ENCODE measurements around the gene ABHD14A. TPM values are rescaled to one million over a fixed set of nuclear protein-coding genes. Genes with fewer than 3 reads are reported as not detected.
"Not testable (repeated sequence)": the region's sequence is repeated elsewhere in the genome, so short reads cannot be mapped to it uniquely, and the experiment has no call there.

The ABHD14A gene
- 15.9 TPM for total RNA-seq

DNA sequence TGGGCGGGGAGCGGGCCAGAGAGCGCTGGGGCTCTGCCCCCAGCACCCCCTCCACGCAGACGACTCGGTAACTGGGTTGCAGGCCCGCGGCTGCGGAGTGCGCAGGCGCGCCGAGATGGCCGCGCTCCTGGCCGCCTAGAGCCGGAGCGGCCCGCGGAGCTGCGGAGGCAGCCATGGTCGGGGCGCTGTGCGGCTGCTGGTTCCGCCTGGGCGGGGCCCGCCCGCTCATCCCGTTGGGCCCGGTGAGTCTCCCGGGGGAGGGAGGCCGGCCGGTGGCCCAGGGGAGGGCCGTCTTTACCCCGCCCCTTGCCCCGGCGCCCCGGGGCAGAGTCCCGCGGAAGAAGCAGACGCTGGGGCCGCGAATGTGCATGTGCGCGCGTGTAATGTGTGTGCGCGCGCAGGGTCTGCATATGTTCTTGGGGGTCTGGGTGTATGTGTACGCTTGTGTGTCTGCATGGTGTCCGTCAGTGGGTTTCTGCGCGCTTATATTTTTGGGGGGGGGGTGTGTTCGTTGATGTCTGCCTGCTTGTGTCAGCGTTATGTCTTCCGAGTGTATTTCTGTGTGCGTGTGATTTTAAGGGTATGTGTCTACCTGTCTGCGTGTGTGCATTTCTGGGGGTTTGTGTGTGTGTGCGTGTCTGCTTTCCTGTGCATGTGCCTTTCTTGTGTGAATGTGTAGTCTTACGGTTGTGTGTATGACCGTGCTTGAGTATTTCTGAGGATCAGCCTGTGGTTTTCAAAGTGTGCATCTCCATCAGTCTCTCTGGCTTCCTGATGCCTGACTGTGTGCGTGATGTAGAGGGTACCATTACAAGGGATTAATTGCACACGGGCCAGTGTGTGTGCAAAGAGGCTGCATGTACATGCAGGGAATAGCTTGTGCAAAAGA is at the start of gene ABHD14A:
Gene ABHD14A, plus strand, starts transcription at position 102 of the 889 bp plus-strand sequence. Its CDS starts 72 bp downstream, at position 174.
- peak; percentile 81 for DNase-seq (ENCODE audit: low spot score)

DNA sequence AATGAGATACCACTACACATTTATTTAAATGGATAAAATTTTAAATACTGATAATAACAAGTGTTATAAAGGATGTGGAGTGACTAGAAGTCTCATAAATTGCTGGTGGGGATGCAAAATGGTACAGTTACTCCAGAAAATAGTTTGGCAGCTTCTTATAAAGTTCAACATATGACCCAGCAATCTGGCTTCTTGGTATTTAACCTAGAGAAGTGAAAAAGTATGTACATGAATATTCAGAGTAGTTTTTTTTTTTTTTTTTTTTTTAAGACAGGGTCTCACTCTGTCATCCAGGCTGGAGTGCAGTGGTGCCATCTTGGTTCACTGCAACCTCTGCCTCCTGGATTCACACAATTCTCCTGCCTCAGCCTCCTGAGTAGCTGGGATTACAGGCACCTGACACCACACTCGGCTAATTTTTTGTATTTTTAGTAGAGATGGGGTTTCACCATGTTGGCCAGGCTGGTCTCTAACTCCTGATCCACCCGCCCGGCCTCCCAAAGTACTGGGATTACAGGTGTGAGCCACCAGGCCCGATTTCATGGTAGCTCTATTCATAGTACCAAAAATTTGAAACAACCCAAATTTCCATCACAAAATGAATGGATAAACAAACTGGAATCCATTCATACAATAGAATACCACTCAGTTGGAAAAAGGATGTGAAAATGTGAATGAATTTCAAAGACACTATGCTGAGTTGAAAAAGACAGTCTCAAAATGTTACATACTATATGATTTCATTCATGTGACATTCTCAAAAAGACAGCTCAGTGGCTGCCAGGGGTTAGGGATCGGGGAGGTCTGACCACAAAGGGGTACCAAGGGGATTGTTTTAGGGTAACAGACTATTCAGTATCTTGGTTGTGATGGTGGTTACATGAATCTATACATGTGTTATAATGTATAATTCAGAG is 47.5 kb upstream of the ABHD14A start:
- intact Hi-C loops (cut with DNase I), result no loop called here
- ATAC-seq (no peak), DNase-seq (ENCODE audit: low spot score) (no peak)

More for the DNA sequence above, at the start of gene ABHD14A:
- ATAC-seq, result peak; percentile 81
- intact Hi-C loops (cut with DNase I), result no loop called here

DNA sequence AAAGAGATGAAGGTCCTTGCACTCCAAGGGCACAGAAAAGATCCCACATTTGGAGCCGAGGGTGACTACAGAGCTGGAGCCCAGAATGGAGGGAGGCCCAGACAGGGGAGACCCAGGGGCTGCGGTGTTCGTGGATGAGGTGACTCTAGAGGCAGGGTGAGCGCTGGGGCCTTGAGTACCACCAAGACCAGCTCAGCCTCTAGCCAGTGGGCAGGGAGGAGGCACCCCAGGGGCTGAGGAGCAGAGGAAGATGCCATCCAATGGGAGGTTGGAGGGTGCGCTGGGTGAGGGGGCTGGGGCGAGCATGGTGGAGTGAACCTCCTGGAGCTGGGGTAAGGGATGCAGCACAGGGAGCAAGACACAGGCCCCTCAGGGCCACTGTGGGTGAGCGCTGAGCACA is 46.4 kb upstream of the ABHD14A start:
- DNase-seq (ENCODE audit: low spot score) (no peak), ATAC-seq (no peak)
- intact Hi-C loops (cut with DNase I), result no loop called here

DNA sequence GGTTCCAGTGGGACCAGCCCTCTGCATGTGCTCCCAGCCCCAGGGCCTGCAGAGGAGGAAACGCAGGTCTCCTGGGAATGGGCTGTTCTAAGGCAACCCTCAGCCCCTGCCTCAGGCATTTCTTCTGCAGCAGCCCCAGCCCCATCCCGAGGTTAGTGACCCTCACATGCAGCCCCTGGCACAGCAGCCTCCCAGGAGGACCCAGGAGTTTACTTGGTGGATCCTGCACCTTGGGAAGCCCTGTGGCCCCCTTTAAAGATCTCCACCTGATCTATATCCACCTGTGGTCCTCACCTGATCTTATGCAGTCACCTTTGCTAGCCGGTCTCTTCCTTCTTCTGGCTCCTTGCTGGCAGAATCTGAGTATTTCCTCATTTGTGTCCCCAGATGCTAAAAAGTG is 45.9 kb upstream of the ABHD14A start:
- DNase-seq (ENCODE audit: low spot score), result not testable (repeated sequence)

DNA sequence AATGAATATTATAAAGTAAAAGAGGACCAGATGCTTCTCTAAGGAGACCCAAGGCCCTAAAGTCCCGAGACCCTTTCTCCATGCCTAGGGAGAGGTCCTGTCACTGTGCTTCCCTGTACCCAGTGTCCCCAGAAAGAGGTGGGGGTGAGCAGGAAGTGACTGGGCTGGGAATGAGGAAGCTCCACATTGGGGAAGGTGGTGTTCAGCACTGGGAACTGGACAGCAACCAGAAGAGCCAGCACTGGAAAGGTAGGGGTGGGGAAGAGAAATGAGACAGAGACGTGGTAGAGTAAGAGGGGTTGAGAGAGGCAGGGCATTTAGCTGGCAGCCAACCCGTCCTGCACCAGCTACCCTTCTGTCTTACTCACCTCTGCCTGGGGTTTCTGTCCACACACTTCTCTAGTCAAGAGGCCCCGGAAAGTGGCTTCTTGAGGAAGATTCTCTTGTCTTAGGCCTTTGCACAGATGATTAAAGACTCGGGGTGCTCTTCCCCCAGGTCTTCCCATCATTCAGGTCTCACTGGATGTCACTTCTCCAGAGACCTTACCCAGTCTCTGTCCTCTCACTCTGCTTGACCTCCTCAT is 45.4 kb upstream of the ABHD14A start:
- no peak for ATAC-seq
- intact Hi-C loops (cut with DNase I), result no loop called here
- DNase-seq (ENCODE audit: low spot score), result no peak

More for the DNA sequence above, 45.9 kb upstream of the ABHD14A start:
- intact Hi-C loops (cut with DNase I); ATAC-seq: not testable (repeated sequence)

DNA sequence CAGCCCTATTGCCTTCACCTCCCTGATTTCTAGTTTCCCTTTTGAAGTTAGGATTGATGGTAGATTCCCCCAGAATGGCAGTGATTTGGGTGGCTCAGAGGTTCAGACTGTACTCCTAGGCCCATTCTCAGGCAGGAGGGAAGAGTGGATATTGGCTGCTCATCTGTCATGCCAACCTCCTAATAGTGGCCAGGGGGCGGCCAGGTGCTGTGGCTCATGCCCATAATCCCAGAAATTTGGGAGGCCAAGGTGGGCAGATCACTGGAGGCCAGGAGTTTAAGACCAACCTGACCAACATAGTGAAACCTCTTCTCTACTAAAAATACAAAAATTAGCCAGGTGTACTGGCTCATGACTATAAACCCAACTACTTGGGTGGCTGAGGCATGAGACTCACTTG is 44.4 kb upstream of the ABHD14A start:
- ATAC-seq, result no peak
- intact Hi-C loops (cut with DNase I), result no loop called here
- no peak for DNase-seq (ENCODE audit: low spot score)

DNA sequence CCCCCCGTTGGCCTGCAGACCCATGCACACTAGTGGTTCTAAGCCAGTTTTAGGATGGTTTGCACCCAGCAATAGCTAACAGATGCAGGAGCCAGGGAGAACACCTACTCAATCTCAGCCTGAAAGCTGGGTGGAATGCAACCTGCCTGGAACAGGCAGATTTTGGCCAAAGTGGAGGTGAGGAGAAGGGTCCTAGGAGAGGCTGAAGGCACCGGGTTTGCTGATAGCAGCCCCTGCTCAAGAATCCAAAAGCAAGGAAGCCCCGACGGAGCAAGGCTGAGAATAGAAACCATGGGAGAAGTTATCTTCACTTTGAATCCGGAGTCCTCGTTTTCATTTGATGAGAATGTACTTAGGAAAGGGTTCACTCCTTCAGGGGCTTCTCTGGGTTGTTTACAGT is 43.1 kb upstream of the ABHD14A start:
- no peak for ATAC-seq
- intact Hi-C loops (cut with DNase I), result no loop called here
- DNase-seq (ENCODE audit: low spot score), result no peak

DNA sequence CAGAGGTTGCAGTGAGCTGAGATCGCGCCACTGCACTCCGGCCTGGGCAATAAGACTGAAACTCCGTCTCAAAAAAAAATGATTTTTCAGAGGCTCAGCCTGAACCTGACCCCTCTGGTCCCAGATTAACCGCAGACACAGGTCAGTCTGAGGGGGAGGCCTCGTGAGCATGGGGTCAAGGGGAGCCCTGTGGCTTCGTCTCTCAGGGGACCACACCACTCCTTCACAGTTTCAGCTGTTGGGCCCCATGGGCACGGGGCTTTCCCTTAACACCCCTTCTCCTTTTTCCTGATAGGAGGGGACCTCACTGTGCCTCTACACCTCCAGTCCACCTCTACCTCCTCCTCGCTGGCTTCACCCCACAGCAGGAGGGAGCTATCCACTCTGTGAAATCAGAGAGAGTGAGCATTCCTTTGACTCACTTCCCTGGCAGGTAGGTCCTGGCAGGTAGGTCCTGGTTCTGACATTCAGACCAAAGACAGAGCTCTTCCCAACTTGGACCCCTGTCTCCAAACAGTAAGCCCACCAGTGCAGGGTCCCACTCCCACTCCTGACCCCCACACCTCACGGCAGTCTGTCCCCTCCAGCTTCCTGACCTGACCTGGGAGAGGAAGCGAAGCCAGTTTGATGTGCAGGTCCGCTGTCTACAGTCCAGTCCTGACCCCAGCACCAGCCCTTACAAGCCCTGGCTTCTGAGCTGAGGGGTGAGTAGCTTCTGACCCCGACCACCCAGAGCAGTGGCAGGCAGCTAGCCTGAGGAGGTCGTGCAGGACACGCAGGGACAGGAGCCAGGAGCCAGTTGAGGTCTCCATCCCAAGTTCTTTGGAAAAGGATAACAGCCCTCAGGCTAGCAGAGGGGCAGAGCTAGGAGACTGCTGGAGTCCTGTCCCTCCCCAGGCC is 42.1 kb upstream of the ABHD14A start:
- ATAC-seq (no peak), DNase-seq (ENCODE audit: low spot score) (peak; percentile 35)
- intact Hi-C loops (cut with DNase I), result no loop called here

DNA sequence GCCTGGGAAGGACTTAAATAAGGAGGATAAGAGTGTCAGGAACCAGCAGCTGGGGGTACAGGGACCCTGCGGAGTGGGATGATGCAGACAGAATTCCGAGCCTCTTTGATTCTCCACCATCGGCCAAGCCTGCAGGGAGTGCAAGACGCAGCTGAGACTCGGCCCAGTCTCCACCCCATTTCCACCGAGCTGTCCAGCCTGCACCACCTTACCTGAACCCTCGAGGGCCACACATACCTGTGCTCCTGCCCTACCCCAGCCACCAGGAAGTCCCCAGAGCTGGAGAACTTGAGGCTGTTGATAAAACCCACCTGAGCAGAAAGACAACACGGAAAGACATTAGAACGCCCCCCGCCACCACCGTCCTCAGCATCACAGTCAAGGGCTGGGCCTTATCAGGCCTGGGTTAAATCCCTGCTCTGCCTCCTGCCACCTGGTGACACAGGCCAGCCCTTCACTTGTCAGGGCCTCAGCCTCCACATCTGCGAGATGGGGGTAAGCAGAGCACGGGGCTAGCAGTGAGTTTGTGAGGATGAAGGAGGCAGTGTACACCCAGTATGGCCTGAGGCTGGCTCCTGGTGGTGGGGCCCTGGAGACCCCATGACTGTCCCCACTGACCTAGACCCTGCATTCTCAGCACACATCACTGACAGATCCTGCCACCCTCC is 41.3 kb upstream of the ABHD14A start:
- ATAC-seq, result no peak
- DNase-seq (ENCODE audit: low spot score), result peak; percentile 44
- intact Hi-C loops (cut with DNase I), result no loop called here

DNA sequence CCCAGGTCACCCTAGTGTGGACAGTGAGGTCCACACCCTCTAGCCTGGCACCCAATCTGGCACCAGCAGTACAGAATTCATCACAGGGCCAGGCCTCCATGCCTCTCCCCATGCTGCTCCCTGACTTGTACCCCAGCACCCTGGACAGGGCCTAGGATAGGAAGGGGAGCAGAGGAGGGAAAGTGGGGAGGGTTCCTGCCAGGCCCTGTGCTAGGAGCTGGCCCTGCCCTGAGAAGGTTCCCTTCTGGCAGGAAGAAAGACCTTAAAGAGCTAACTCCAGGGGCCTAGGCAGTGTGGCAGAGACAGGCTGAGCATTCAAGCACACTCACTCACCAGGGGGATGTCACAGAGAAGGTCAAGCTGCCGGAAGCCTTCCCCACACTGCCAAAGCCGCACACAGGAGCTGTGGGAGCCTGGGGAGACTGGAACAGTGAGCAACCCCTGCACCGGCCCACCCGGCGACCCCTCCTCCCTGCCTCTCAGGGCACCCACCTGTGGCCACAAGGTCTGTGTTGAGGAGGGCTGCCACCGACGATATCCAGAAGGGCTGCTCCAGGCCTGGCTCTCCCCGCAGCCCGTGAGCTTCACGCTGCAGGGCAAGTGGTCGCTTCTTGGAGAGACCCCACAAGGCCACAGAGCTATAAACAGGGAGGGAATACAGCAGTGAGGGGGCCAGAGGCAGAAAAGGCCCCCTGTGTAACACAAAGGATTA is 40.6 kb upstream of the ABHD14A start:
- DNase-seq (ENCODE audit: low spot score), result peak; percentile 53
- no peak for ATAC-seq
- intact Hi-C loops (cut with DNase I), result no loop called here

DNA sequence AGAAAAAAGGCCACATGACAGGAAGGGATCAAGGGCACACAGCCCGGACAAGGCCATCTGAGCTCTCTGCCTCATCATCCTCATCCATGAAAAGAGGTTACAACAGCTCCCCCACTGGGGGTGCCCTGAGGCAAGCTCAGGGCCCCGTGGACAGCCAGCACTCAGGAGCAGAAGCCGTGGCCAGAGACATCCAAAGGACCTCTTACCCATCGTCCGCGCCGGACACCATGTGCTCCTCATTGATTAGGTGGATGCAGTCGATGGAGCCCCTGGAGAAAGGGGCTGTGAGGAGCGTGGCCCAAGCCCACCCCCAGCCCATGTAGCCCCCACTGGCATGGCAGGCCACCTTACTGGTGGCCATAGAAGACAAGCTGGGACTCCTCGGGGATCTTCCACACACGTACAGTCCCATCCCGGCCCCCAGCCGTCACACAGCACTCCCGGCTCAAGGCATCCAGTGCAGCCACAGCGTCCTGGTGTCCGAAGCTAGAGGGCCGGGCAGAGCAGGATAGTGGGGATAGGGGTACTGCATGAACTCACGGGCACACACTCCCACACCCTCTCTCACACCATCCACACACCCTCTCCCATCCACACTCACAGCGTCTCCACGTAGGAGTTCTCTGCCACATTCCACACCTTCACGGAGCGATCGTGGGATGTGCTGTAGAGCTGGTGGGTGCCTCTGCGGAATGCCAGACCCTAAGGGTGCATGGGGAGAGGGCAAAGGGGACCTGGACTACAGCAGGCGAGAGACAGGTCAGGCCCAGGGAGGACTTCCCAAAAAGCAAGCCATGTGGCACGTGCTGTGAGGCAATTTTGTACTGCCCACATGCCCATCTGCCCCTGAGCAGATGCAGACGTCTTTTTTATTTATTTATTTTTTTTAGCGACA is 39.6 kb upstream of the ABHD14A start:
- intact Hi-C loops (cut with DNase I), result no loop called here
- peak; percentile 55 for DNase-seq (ENCODE audit: low spot score)
- no peak for ATAC-seq

DNA sequence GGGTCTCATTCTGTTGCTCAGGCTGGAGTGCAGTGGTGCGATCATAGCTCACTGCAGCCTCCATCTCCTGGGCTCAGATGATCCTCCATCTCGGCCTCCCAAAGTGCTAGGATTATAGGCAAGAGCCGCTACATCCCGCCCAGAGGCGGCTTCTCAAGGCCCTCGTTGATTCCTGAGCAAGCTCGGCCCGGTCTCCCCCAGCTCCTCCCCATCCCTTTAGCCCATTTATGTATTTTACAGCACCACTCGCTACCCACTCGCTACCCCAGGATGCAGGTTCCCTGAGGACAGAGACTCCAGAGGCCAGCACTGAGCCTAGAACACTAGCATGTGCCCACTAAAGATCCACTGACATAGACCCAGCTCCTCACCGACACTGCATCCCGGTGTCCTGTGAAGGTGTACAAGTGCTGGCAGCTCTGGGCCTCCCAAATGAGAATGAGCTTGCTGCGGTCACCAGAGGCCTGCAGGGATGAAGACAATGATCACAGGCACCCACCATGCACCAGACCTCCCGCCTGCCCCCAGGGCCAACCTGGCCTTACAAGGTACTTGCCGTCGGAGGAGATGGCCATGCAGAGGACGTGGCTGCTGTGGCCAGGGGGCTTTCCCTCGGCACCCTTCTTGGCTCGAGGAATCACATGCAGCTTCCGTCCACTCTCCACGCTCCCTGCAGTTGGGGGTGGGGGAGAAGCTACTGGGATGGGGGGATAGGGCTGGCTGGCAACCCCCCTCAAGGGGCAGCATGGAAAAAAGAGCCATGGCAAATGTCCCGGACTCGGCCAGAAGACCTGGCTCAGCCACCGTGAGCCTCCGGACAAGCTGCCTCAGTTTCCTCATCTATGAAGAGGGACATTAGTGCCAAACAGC is 38.7 kb upstream of the ABHD14A start:
- DNase-seq (ENCODE audit: low spot score) (peak; percentile 46), ATAC-seq (no peak)
- intact Hi-C loops (cut with DNase I), result no loop called here

DNA sequence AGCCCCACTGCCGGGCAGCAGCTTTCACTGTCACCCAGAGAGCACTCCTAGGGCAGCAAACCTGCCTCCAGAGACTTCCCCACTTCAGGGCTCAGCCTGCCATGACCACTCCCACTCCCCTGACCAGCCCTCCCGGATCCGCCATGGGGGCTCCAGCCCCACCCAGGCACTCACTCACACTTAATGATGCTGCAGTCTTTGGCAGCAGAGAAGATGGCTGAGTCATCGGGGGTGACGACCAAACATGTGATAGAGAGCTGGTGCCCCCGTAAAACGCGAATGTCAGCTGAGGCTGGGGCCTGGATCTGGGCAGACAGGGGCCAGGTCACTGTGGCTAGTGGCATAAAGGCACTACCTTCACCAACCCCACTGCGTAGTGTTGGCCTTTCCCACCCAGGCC is 37.9 kb upstream of the ABHD14A start:
- peak; percentile 43 for DNase-seq (ENCODE audit: low spot score)

DNA sequence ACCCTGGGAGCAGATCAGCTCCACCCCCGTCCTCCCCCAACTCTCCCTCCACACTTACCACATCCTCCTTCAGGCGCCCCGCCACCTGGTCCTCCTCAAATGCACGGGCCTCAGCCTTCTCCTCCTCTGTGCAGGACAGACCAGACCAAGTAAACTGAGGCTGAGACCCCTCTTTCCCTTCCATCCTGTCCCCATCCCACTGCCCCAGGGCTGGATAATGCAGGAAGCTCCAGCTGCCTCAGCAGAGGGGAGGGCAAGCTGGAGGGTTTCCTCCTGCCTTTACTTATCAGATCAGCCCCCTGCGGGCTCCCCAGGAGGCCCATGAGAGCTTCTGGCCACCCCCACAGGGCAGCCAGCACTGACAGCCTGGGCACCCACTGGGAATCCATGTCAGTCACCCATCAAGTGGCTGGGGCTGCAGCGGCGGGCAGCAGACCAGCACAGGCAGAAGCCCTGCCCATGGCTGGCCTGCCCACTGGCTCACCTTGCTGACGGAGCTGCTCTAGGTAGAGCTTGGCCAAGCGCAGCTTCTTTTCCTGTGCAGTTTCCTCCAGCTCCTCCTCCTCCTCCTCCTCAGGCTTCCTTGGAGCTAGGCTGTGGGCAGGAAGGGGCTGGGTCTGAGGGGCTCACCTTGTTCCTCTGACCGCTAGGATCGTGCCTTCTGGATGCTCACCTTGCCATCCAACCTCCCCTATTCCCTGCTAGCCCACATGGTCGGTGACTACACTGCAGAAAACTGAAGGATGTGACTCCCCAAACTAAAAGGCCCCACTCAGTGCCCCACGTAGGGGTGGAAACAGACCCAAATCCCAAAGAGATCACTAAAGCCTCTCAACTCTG is 37.0 kb upstream of the ABHD14A start:
- no peak for DNase-seq (ENCODE audit: low spot score)
- intact Hi-C loops (cut with DNase I), result no loop called here
- ATAC-seq, result no peak

More for the DNA sequence above, 37.9 kb upstream of the ABHD14A start:
- intact Hi-C loops (cut with DNase I), result no loop called here
- ATAC-seq, result no peak

Data from sciatic nerve (tissue), 2 donors.